Panc1 (cell line): ENCODE data around the gene PRC1. TPM values are rescaled to one million over a fixed set of nuclear protein-coding genes. Genes with fewer than 3 reads are reported as not detected.
A peak's percentile ranks its signal among the peaks of the same experiment; 100 is the strongest.

Source experiments
- ATAC-seq: fragments of 200-7000 bp; cut with Tn5 transposase; 2 replicates; pipeline ENCODE4 v1.9.1; 2020; ENCODE audit warnings: mild to moderate bottlenecking, moderate library complexity
- BruUV-seq: library from RNA; stranded (reverse); fragments of 400-500 nt; replicated peaks from 2 replicates; lab custom pipeline; 2021; lab: Mats Ljungman, UMichigan
- CTCF ChIA-PET: fragments of 300-600 bp; sonication (Branson Sonifier 250); formaldehyde crosslinking; loops from one replicate; lab custom pipeline; 2022; ENCODE audit warnings: antibody characterized with exemption; lab: Charles Lee
- POLR2A ChIA-PET: fragments of 300-600 bp; sonication (Branson Sonifier 250); formaldehyde crosslinking; loops from one replicate; lab custom pipeline; 2022; ENCODE audit warnings: antibody characterized with exemption; lab: Charles Lee
- DNase-seq: peaks from one replicate; pipeline ENCODE4 v3.0.0-alpha.2; 2010; ENCODE audit warnings: low read depth, low spot score
- H3K27ac ChIP-seq: 2 replicates; pipeline ENCODE4 v1.5.1; 2011; ENCODE audit warnings: mild to moderate bottlenecking, low read length, inconsistent platforms
- H3K27me3 ChIP-seq: fragments of 200-500 bp; sonication (Bioruptor generic); 2 replicates; pipeline ENCODE4 v1.6.0; 2014; ENCODE audit warnings: low read length, inconsistent platforms; ENCODE audit not compliant: control insufficient read depth, insufficient read depth
- H3K36me3 ChIP-seq: fragments of 200-500 bp; sonication (Bioruptor generic); 2 replicates; pipeline ENCODE4 v1.5.1; 2014; ENCODE audit warnings: inconsistent platforms, mild to moderate bottlenecking, low read length, moderate library complexity; ENCODE audit not compliant: control insufficient read depth, insufficient read depth
- H3K4me1 ChIP-seq: 2 replicates; pipeline ENCODE4 v1.5.1; 2011; ENCODE audit warnings: inconsistent platforms, mild to moderate bottlenecking, low read length, moderate library complexity; ENCODE audit not compliant: control insufficient read depth, insufficient read depth
- H3K4me3 ChIP-seq, 2 experiments: 2 replicates each; pipeline ENCODE4 v1.5.1; 2011 to 2012; ENCODE audit warnings: low read depth in 2 of 2, low read length in 2 of 2, mild to moderate bottlenecking in 2 of 2, inconsistent platforms in 1 of 2, moderate library complexity in 1 of 2
- H3K9me3 ChIP-seq: fragments of 200-500 bp; sonication (Bioruptor generic); 2 replicates; pipeline ENCODE4 v1.5.1; 2014; ENCODE audit warnings: low read depth, mild to moderate bottlenecking, inconsistent platforms, low read length, moderate library complexity; ENCODE audit not compliant: control insufficient read depth, insufficient read depth
- POLR2AphosphoS5 ChIP-seq: IDR thresholded peaks from 2 replicates; pipeline ENCODE4 v1.6.1; 2012; ENCODE audit warnings: mild to moderate bottlenecking, low read depth, low read length, moderate library complexity
- REST ChIP-seq, 2 experiments: IDR thresholded peaks; 2 replicates each; pipeline ENCODE4 v1.6.1; 2011 to 2012; ENCODE audit warnings: low read depth in 2 of 2, control low read depth in 1 of 2, low read length in 1 of 2, mild to moderate bottlenecking in 1 of 2, moderate library complexity in 1 of 2; ENCODE audit not compliant: insufficient read depth in 1 of 2
- SIN3A ChIP-seq: IDR thresholded peaks from 2 replicates; pipeline ENCODE4 v1.6.1; 2012; ENCODE audit warnings: low read depth, mild to moderate bottlenecking, low read length, moderate library complexity, borderline replicate concordance; ENCODE audit not compliant: insufficient read depth
- TCF7L2 ChIP-seq: IDR thresholded peaks from 2 replicates; pipeline ENCODE4 v1.6.1; 2011; ENCODE audit warnings: mild to moderate bottlenecking, low read depth, low read length, inconsistent platforms
- in situ Hi-C: cut with HindIII; loops from 2 replicates; pipeline ENCODE4 v1.10.0; 2016; ENCODE audit warnings: low sequenced_read_pairs, low pct_unique_long_range_greater_than_20kb
- intact Hi-C: fragments of 100-400 bp; cut with micrococcal nuclease; formaldehyde crosslinking; loops from one replicate; pipeline ENCODE4 v1.10.0; 2022; ENCODE audit not compliant: unreplicated experiment
- total RNA-seq: library from RNA; stranded (reverse); gene quantifications from one replicate; pipeline ENCODE4 v1.2.1, GENCODE V29; 2021; ENCODE audit not compliant: unreplicated experiment
- TF ChIP-seq, protein P1 (sequence below): fragments of 450-650 bp; IDR thresholded peaks from 2 replicates; pipeline ENCODE4 v1.5.1; 2017; ENCODE audit warnings: mild to moderate bottlenecking

Gene PRC1
- total RNA-seq, 1 experiment from 2014 or later, result 228 TPM

GRCh38 chr15:90994059-90994416 is 297 bp downstream of the PRC1 start:
- in situ Hi-C loops (no loop called here), intact Hi-C loops (no loop called here)
- peaks cover 3% of the 10 kb centered on the region for H3K36me3 ChIP-seq
- 0 out of 4 replicates have a peak, but pooled peaks of 1 of the 2 experiments have one; percentile 10 for TF ChIP-seq REST (IDR thresholded peaks at IDR 0.05; ENCODE audit: insufficient read depth in 1 of 2, low read depth in 2 of 2, low read length in 1 of 2)
- no peak for TF ChIP-seq POLR2AphosphoS5
- H3K27me3 ChIP-seq, result no peaks in the 10 kb centered on the region
- no TSS peak for BruUV-seq
- peaks cover 25% of the 10 kb centered on the region for H3K4me1 ChIP-seq
- ChIA-PET POLR2A (interaction anchor here (1.1 kb wide), 1 partner anchor 17 kb away, joined by 11 read pairs; no protein-coding TSS in a partner anchor), CTCF (no interaction called here)
- peak overlapping the region; percentile 95 for H3K27ac ChIP-seq
- ATAC-seq, result peak; percentile 36
- no peak for DNase-seq
- H3K4me3 ChIP-seq, result peak overlapping the region; percentile 78 to 86
- H3K9me3 ChIP-seq, result no peaks in the 10 kb centered on the region

DNA sequence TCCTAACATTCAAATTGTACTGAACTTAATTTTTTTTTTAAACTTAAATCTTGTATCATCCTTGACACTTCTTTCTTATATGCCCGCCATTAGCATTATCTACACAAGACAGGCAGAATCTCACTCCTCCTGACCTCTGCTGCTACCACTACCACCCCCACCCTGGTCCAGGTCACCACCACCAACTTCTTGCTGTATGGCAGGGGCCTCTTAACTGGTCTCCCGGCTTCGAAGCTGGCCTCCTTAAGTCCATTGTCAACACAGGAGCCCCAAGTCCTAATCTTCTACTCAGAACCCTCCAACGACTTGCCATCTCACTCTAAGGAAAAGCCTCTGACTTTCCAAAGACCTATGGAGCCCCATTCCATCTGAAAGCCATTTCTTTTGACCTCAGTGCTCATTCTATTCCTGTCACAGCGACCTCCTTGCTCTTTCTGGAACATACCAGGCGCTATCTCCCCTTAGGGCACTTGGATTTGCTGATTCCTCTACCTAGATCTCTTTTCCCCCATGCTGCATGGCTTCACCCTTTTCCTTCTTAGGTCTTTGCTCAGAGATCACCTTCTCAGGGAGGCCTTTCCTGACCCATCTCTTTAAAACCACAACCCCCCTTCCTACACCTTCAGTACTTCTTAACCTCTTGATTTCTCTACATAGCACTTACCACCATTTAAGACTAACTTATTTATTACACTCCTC is 2.6 kb downstream of the PRC1 start:
- no peaks in the 10 kb centered on the region; the same call in 1 of the 2 replicates for H3K36me3 ChIP-seq
- no TSS peak for BruUV-seq
- H3K9me3 ChIP-seq, result no peaks in the 10 kb centered on the region
- H3K4me1 ChIP-seq, result peaks cover 46% of the 10 kb centered on the region
- H3K27ac ChIP-seq, result peak overlapping the region; percentile 95
- DNase-seq (no peak), ATAC-seq (no peak)
- ChIA-PET POLR2A (no interaction called here), CTCF (no interaction called here)
- TF ChIP-seq POLR2AphosphoS5 (no peak), TCF7L2 (no peak), SIN3A (no peak), REST (IDR thresholded peaks at IDR 0.05; ENCODE audit: insufficient read depth in 1 of 2, low read depth in 2 of 2, low read length in 1 of 2) (no peak)
- TF ChIP-seq, protein P1, sequence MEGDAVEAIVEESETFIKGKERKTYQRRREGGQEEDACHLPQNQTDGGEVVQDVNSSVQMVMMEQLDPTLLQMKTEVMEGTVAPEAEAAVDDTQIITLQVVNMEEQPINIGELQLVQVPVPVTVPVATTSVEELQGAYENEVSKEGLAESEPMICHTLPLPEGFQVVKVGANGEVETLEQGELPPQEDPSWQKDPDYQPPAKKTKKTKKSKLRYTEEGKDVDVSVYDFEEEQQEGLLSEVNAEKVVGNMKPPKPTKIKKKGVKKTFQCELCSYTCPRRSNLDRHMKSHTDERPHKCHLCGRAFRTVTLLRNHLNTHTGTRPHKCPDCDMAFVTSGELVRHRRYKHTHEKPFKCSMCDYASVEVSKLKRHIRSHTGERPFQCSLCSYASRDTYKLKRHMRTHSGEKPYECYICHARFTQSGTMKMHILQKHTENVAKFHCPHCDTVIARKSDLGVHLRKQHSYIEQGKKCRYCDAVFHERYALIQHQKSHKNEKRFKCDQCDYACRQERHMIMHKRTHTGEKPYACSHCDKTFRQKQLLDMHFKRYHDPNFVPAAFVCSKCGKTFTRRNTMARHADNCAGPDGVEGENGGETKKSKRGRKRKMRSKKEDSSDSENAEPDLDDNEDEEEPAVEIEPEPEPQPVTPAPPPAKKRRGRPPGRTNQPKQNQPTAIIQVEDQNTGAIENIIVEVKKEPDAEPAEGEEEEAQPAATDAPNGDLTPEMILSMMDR, result no peak
- intact Hi-C loops (no loop called here), in situ Hi-C loops (no loop called here)
- no peak overlapping the region for H3K4me3 ChIP-seq
- H3K27me3 ChIP-seq, result no peaks in the 10 kb centered on the region
